GM12865 (cell line): ENCODE results near the gene GLIPR2.
A peak's percentile ranks its signal among the peaks of the same experiment; 100 is the strongest.
"Not testable (repeated sequence)": the region's sequence is repeated elsewhere in the genome, so short reads cannot be mapped to it uniquely, and the experiment has no call there.

Experiments
- DNase-seq: peaks from one replicate; pipeline ENCODE4 v3.0.0; 2010; ENCODE audit warnings: low read depth
- H3K4me3 ChIP-seq: 2 replicates; pipeline ENCODE4 v1.5.1; 2011; ENCODE audit warnings: mild to moderate bottlenecking, low read depth, low read length, control low read depth
- CTCF ChIP-seq: IDR thresholded peaks from 2 replicates; pipeline ENCODE4 v1.5.1; 2011; ENCODE audit warnings: low read length, control low read depth, low read depth, inconsistent platforms; ENCODE audit not compliant: insufficient read depth; ENCODE audit errors: missing control alignments

Gene GLIPR2

GRCh38 chr9:36129139-36129538 lies 7.4 kb upstream of the GLIPR2 start:
- DNase-seq, result no peak
- TF ChIP-seq CTCF, result no peak
- no peak overlapping the region for H3K4me3 ChIP-seq

- not testable (repeated sequence) for DNase-seq, H3K4me3 ChIP-seq
These were observed 4.9 kb upstream of the GLIPR2 start for GRCh38 chr9:36131666-36132065.

- no peak overlapping the region for H3K4me3 ChIP-seq
- no peak for TF ChIP-seq CTCF
- no peak for DNase-seq
These were observed 4.4 kb upstream of the GLIPR2 start for GRCh38 chr9:36132086-36132485.

GRCh38 chr9:36134761-36135505 lies 1.6 kb upstream of the GLIPR2 start:
- no peak overlapping the region for H3K4me3 ChIP-seq
- TF ChIP-seq CTCF, result no peak
- no peak for DNase-seq

GRCh38 chr9:36135741-36136271 lies 727 bp upstream of the GLIPR2 start:
- TF ChIP-seq CTCF, result no peak
- H3K4me3 ChIP-seq, result peak overlapping the region; percentile 1
- DNase-seq, result no peak

- no peak for TF ChIP-seq CTCF
These were observed 410 bp downstream of the GLIPR2 start for GRCh38 chr9:36136894-36137391.

GRCh38 chr9:36137392-36138004 lies 965 bp downstream of the GLIPR2 start:
- no peak for DNase-seq
- no peak for TF ChIP-seq CTCF
- H3K4me3 ChIP-seq, result peak overlapping the region; percentile 49

More at GRCh38 chr9:36136894-36137391, 410 bp downstream of the GLIPR2 start:
- peak overlapping the region; percentile 49 for H3K4me3 ChIP-seq
- DNase-seq, result no peak
